ENCODE results near the gene ITCH. TPM values are rescaled to one million over a fixed set of nuclear protein-coding genes. Genes with fewer than 3 reads are reported as not detected.
A peak's percentile ranks its signal among the peaks of the same experiment; 100 is the strongest.
"Not testable (repeated sequence)": the region's sequence is repeated elsewhere in the genome, so short reads cannot be mapped to it uniquely, and the experiment has no call there.

The ITCH gene
- total RNA-seq, 1 donor from 2014 or later: 39.8 TPM

DNA sequence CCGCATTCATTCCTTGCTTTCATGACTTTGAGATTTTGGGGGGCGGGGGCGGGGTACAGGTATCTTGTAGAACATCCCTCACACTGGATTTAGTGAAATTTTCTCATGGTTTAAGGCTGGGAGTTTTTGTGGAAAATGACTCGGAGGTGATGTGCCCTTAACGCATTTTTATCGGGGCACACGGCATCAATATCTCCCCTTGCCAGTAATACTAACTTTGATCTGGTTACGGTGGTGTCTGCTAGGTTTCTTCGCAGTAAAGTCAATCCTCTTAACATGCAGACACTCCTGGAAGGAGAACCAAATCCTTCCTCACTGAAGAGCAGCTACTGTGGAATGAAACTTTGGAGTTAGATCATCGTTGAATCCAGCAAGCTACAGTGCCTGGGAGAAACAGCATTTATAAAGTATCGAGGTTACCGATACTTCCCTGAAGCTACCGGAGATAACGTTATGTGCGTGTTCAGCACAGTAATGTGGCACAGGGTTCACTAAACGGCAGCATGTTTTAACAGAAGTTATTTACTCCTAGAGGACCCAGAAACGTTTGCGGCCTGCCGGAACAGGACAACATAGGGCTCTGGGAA, 151.9 kb downstream of the ITCH start:
- no peak for DNase-seq (ENCODE audit: missing footprints)
- ATAC-seq: no peak
- intact Hi-C loops (cut with DNase I): no loop called here

DNA sequence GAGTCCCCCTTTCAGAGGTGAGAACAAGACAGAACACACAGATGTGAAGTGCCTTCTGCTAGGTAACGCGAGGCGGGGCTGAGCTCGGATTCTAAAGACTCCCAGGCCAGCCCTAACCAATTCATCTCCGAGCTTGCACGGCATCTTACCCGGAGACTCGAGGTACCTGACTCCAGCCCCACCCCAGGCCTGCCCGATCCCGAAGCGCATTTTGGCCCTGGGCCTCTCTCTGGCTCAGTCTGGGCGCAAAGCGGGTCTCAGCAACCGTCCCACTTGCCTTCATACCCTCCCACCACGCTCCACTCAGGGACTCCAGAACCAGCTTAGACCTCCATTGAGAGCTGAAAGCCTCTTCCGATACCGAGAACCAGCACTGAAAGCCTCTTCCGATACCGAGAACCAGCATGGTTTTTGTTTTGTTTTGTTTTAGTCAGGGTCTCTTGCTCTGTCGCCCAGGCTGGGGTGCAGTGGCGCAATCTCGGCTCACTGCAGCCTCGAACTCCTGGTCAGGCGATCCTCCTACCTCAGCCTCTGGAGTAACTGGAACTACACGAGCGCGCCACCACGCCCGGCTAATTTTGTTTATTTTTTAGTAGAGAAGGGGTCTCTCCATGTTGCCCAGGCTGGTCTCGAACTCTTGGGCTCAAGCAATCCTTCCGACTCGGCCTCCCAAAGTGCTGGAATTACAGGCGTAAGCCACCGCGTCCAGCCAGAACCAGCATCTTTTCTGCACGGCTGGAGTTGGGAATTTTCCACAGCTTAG, 152.6 kb downstream of the ITCH start:
- ATAC-seq (peak; percentile 32), DNase-seq (ENCODE audit: missing footprints) (no peak)
- intact Hi-C loops (cut with DNase I): no loop called here

DNA sequence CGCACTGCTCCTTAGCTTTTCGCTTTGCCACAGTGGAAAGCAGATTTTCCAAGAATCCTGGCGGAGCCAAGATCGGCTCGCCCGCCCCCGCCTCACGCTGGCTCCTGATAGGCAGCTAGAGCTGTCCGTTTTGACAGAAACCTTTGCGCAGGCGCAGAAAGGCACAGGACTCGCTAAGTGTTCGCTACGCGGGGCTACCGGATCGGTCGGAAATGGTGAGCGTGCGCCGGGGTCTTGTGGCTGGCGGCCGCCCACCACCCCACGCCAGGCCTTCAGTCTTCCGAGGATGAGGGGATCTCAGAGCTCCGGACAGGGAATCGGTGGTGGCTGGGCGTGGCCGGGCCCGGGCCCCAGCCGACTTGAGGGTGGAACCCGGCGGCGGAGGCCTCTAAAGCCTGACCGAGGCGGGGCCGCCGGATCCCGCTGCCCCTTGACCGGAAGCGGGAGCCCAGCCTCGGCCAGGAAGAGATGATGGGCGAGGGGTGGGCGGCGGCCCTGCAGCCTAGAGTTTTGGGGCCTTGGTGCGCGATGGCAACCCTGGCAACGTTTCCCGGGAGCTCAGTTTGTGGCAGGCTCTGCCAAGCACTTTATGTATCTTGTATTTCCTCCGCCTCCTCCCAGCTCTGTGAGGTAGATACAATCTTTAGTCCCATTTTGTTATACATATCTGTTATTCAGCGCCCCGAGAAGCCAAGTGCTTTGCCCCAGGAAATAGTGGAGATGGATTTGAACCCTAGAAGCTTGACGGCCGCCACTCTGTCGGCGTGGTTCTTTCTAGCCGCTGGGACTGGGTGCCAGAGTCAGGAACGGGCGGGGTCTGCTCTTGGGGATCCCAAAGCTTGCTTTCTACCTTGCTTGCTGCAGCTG, 153.4 kb downstream of the ITCH start, which contains the start of gene DYNLRB1:
Gene DYNLRB1, plus strand, starts transcription at position 176 of the 867 bp plus-strand sequence. Its CDS starts 37 bp downstream, at position 213.
- ATAC-seq: peak; percentile 97
- peak; percentile 97 for DNase-seq (ENCODE audit: missing footprints)
- intact Hi-C loops (cut with DNase I): no loop called here

DNA sequence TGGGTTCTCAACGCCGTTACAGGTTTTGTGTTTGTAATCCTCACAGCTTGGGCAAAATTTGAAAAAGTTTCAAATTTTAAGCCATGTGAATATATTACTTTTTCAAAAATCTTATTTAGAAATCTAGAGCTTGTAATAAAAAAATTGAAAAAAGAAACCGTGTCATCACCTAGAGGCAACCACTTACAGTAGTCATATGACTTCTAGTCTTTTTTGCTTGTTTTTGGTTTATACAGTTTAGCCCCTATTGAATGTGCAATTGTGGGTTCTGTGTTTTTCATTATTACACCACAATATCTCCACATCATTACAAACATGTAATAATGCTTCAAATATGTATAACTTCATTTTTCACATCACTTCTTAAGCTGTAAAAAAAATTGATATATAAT, 154.0 kb downstream of the ITCH start:
- DNase-seq (ENCODE audit: missing footprints) (no peak), ATAC-seq (no peak)
- intact Hi-C loops (cut with DNase I): no loop called here

- DNase-seq (ENCODE audit: missing footprints); intact Hi-C loops (cut with DNase I); ATAC-seq: not testable (repeated sequence)
These were observed 155.8 kb downstream of the ITCH start for GRCh38 chr20:34518863-34519262.

GRCh38 chr20:34519841-34520240, 156.8 kb downstream of the ITCH start:
- DNase-seq (ENCODE audit: missing footprints); intact Hi-C loops (cut with DNase I); ATAC-seq: not testable (repeated sequence)

GRCh38 chr20:34522969-34523871, 160.1 kb downstream of the ITCH start:
- intact Hi-C loops (cut with DNase I): loop anchor here (2.0 kb wide), 2 partner anchors 210 to 332 kb away; no protein-coding TSS in a partner anchor
- ATAC-seq: peak; percentile 20
- DNase-seq (ENCODE audit: missing footprints): no peak

DNA sequence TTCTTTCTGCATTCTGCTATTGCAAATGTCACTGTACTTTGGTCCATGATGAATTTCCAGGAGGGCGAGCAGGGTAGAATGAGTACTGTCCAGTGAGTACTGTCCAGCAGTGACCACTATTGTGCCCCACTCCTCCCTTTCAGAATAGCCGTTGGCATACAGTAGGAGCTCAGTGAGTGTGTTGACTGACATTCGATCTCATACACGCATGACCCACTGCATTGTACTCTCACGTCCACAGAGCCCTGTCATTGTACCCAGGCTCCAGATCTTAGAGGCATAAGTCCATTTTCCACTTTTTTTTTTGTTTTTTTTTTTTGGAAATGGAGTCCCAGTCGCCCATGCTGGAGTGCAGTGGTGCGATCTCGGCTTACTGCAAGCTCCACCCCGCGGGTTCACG, 161.4 kb downstream of the ITCH start:
- ATAC-seq: no peak
- DNase-seq (ENCODE audit: missing footprints): no peak
- intact Hi-C loops (cut with DNase I): no loop called here

- ATAC-seq (no peak), DNase-seq (ENCODE audit: missing footprints) (no peak)
- intact Hi-C loops (cut with DNase I): no loop called here
These were observed 162.3 kb downstream of the ITCH start for GRCh38 chr20:34525342-34525708.

DNA sequence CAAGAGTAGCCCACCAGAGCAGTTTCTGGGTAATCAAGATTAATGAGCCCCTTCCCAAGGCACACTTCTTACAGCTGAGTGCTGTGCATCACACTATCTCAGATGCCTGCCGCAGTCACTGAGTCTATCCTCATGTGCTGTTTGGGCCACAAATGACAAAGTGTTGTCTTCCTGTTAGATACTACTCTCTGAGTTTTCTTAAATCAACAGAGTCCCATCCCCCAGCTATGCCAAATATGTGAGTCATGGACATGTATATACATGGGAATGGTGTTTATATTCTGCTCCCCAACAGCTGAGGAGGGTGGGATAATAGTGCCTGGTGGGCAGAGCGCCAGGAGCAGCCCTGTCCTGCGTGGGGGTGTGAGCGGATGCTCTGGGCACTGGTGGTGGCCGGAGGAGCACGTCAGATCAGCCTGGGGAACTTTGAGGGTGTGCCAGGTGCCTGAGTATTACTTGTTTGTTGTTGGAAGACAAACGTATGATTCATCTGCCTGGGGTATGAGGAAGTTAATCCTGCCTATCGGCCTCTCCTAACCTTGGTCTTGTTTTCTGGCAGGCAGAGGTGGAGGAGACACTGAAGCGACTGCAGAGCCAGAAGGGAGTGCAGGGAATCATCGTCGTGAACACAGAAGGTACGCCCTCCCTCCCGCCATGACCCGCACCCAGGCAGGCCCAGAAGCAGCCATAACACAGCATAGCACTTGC, 162.8 kb downstream of the ITCH start:
- DNase-seq (ENCODE audit: missing footprints) (no peak), ATAC-seq (peak; percentile 77)
- intact Hi-C loops (cut with DNase I): no loop called here

- DNase-seq (ENCODE audit: missing footprints) (no peak), ATAC-seq (no peak)
- intact Hi-C loops (cut with DNase I): no loop called here
These were observed 163.4 kb downstream of the ITCH start for GRCh38 chr20:34526466-34526865.

- ATAC-seq (no peak), DNase-seq (ENCODE audit: missing footprints) (no peak)
- intact Hi-C loops (cut with DNase I): no loop called here
These were observed 163.9 kb downstream of the ITCH start for GRCh38 chr20:34527016-34527415.

DNA sequence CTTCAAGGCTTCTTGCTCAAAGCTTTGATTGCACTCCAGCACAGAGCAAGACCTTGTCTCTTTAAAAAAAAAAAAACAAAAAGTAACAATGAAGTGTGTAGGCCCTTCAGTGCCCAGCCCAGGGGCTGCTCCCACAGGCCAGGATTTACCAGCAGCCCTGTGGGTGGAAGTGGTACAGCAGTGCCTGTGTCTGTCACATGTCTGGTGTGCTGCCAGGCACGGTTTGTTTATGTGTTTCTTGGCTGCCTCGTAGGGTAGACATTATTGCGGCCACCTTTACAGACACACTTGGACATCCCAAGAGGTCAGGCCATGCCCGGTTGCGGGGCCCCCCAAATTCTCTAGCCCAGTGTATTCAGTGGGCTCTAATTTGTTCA, 165.8 kb downstream of the ITCH start:
- DNase-seq (ENCODE audit: missing footprints) (peak; percentile 83), ATAC-seq (peak; percentile 63)
- intact Hi-C loops (cut with DNase I): no loop called here

DNA sequence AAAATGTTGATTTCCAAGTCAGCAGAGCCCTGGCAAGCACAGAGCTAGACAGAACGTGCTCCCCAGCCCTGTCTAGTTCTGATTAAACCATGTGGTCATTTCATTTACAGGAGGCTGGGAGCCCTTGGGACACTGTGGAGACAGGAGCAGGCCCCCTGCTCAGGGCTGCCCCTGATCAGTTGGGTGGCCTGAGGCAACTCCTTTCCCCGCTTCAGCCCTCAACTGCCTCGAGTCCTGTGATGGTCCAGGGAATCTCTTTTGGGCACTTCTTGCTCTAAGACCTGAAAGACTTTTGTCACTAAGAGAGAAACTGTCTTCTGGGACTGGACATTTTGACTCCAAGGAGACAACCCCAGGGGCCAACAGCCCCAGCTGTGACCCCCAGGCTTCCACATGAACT, 166.7 kb downstream of the ITCH start:
- DNase-seq (ENCODE audit: missing footprints): no peak
- intact Hi-C loops (cut with DNase I): no loop called here

GRCh38 chr20:34530342-34530741, 167.3 kb downstream of the ITCH start:
- ATAC-seq (no peak), DNase-seq (ENCODE audit: missing footprints) (no peak)
- intact Hi-C loops (cut with DNase I): no loop called here

More for the DNA sequence above, 166.7 kb downstream of the ITCH start:
- ATAC-seq: no peak

GRCh38 chr20:34531608-34532265, 168.7 kb downstream of the ITCH start:
- intact Hi-C loops (cut with DNase I): no loop called here
- ATAC-seq: no peak
- no peak for DNase-seq (ENCODE audit: missing footprints)

GRCh38 chr20:34532320-34532719, 169.2 kb downstream of the ITCH start:
- ATAC-seq (no peak), DNase-seq (ENCODE audit: missing footprints) (no peak)
- intact Hi-C loops (cut with DNase I): no loop called here
